ENCODE results near the gene FBLN2.

DNA sequence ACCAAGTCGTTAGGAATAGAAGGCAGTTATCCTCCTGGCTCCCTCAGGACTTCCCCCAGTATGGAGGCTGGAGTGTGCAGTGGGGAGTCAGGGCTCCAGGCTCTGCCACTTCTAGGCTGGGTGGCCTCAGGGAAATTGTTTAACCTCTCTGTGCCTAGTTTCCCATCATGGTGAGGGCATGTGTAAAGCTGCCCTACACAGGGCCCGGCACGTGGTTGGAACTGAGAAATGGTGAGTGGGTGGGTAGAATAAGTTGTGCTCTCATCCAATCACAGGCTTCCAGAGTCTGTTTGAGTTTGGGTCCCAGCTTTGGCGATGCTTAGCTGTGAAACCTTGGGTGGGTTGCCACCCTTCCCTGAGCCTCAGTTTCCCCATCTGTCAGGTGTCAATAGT, 117.3 kb downstream of the FBLN2 start:
- TF ChIP-seq, protein P1, sequence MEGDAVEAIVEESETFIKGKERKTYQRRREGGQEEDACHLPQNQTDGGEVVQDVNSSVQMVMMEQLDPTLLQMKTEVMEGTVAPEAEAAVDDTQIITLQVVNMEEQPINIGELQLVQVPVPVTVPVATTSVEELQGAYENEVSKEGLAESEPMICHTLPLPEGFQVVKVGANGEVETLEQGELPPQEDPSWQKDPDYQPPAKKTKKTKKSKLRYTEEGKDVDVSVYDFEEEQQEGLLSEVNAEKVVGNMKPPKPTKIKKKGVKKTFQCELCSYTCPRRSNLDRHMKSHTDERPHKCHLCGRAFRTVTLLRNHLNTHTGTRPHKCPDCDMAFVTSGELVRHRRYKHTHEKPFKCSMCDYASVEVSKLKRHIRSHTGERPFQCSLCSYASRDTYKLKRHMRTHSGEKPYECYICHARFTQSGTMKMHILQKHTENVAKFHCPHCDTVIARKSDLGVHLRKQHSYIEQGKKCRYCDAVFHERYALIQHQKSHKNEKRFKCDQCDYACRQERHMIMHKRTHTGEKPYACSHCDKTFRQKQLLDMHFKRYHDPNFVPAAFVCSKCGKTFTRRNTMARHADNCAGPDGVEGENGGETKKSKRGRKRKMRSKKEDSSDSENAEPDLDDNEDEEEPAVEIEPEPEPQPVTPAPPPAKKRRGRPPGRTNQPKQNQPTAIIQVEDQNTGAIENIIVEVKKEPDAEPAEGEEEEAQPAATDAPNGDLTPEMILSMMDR (IDR thresholded peaks at IDR 0.05): no peak
- TF ChIP-seq POLR2A (IDR thresholded peaks at IDR 0.05; ENCODE audit: low read depth): no peak

Measured in esophagus muscularis mucosa (tissue), 3 donors.